ENCODE results near the gene PKNOX1. TPM values are rescaled to one million over a fixed set of nuclear protein-coding genes. Genes with fewer than 3 reads are reported as not detected.
A peak's percentile ranks its signal among the peaks of the same experiment; 100 is the strongest.
"Not testable (repeated sequence)": the region's sequence is repeated elsewhere in the genome, so short reads cannot be mapped to it uniquely, and the experiment has no call there.

The PKNOX1 gene
- total and polyA plus RNA-seq, 9 of the 15 experiments (the other 6 are each of a cell fraction or from before 2014, with no cell fraction given), result 8.8 to 25.9 (median 13.2) TPM

DNA sequence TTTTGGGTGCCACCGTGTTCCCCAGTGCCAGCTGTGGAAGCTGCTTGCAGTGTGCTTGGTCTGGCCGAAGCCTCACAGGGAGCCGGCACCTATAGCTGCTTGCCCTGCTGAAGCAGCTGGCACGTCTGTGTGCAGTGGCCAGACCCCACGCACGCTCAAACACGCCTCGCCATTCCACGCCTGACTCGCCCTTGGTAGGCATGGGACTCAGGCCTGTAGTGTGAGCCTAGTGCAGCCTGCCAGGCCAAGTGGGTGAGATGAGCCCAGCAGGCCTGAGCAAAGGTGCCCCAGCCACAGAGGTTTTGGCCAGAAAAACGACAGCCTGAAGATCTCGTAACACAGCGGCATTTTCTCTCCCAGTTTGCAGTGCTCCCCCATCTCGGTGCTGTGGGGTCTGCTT lies 68.9 kb downstream of the PKNOX1 start:
- intact Hi-C loops (cut with micrococcal nuclease); BruUV-seq (replicated peaks); POLR2A ChIA-PET; DNase-seq (ENCODE audit: extremely low read depth in 1 of 4, low spot score in 3 of 4); CTCF ChIA-PET (ENCODE audit: low intra/inter-chr PET ratio); H3K9me3 ChIP-seq (replicated peaks; ENCODE audit: control insufficient read depth, insufficient read depth, low read depth, low read length); ATAC-seq; H3K79me2 ChIP-seq (ENCODE audit: control insufficient read depth, insufficient read depth, low read length); H3K9ac ChIP-seq (ENCODE audit: insufficient read depth in 1 of 2, low read depth in 2 of 2, low read length in 2 of 2); FAIRE-seq; in situ Hi-C loops (cut with MboI); H4K20me1 ChIP-seq (replicated peaks; ENCODE audit: control insufficient read depth, insufficient read depth, low read length); H3K4me3 ChIP-seq; H3K36me3 ChIP-seq (ENCODE audit: control insufficient read depth, insufficient read depth, low read length); H2AFZ ChIP-seq (ENCODE audit: low read depth, low read length); H3K27me3 ChIP-seq (ENCODE audit: control insufficient read depth in 2 of 2, insufficient read depth in 2 of 2, low read length in 2 of 2); H3K9me1 ChIP-seq (ENCODE audit: control insufficient read depth, insufficient read depth, low read length); H3K4me2 ChIP-seq (ENCODE audit: insufficient read depth, low read length); H3K27ac ChIP-seq (ENCODE audit: extremely low read depth, low read depth, low read length); H3K4me1 ChIP-seq (replicated peaks in 1 of 2; ENCODE audit: control insufficient read depth in 2 of 2, insufficient read depth in 2 of 2, low read length in 2 of 2): not testable (repeated sequence)
- 73% methylated on average over 6 of the region's 14 CpGs for WGBS (ENCODE audit: insufficient coverage, low coverage, missing lambda C conversion rate)
- peak; percentile 47; the same call in 1 of the 2 replicates for TF ChIP-seq POLR2G (IDR thresholded peaks at IDR 0.05; ENCODE audit: low read depth, low read length)

DNA sequence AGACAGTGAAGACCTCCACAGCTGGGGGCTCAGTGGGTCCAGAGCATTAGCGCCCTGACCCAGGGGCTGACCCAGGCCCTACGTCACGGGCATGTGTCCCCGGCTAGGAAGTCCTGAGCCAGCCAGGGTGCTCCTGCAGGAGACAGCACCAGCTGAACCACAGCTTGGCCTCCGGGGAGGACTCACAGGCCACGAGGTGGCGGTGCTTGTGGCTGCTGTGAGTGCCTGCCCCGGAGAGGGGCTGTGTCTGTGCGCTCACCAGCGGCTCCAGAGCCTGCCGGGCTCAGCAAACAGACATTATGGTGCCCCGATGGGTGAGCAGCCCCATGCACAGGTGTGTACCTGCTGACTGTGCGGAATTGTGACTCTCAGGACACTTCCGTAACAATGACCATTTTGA lies 70.2 kb downstream of the PKNOX1 start:
- DNase-seq (ENCODE audit: extremely low read depth in 1 of 4, low spot score in 3 of 4); H3K79me2 ChIP-seq (ENCODE audit: control insufficient read depth, insufficient read depth, low read length); H3K9ac ChIP-seq (ENCODE audit: insufficient read depth in 1 of 2, low read depth in 2 of 2, low read length in 2 of 2); H4K20me1 ChIP-seq (replicated peaks; ENCODE audit: control insufficient read depth, insufficient read depth, low read length); H3K9me3 ChIP-seq (replicated peaks; ENCODE audit: control insufficient read depth, insufficient read depth, low read depth, low read length); H3K9me1 ChIP-seq (ENCODE audit: control insufficient read depth, insufficient read depth, low read length); BruUV-seq (replicated peaks); in situ Hi-C loops (cut with MboI); H3K4me2 ChIP-seq (ENCODE audit: insufficient read depth, low read length); H3K4me3 ChIP-seq; H3K4me1 ChIP-seq (replicated peaks in 1 of 2; ENCODE audit: control insufficient read depth in 2 of 2, insufficient read depth in 2 of 2, low read length in 2 of 2); H3K36me3 ChIP-seq (ENCODE audit: control insufficient read depth, insufficient read depth, low read length); intact Hi-C loops (cut with micrococcal nuclease); H2AFZ ChIP-seq (ENCODE audit: low read depth, low read length); FAIRE-seq; H3K27ac ChIP-seq (ENCODE audit: extremely low read depth, low read depth, low read length); CTCF ChIA-PET (ENCODE audit: low intra/inter-chr PET ratio); H3K27me3 ChIP-seq (ENCODE audit: control insufficient read depth in 2 of 2, insufficient read depth in 2 of 2, low read length in 2 of 2): not testable (repeated sequence)
- TF ChIP-seq, protein P1, sequence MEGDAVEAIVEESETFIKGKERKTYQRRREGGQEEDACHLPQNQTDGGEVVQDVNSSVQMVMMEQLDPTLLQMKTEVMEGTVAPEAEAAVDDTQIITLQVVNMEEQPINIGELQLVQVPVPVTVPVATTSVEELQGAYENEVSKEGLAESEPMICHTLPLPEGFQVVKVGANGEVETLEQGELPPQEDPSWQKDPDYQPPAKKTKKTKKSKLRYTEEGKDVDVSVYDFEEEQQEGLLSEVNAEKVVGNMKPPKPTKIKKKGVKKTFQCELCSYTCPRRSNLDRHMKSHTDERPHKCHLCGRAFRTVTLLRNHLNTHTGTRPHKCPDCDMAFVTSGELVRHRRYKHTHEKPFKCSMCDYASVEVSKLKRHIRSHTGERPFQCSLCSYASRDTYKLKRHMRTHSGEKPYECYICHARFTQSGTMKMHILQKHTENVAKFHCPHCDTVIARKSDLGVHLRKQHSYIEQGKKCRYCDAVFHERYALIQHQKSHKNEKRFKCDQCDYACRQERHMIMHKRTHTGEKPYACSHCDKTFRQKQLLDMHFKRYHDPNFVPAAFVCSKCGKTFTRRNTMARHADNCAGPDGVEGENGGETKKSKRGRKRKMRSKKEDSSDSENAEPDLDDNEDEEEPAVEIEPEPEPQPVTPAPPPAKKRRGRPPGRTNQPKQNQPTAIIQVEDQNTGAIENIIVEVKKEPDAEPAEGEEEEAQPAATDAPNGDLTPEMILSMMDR (IDR thresholded peaks at IDR 0.05 in 2 of 3, conservative IDR thresholded peaks at IDR 0.05 in 1 of 3; ENCODE audit: insufficient read depth in 2 of 3, low read depth in 1 of 3, low read length in 3 of 3), result peak in 2 of 3 experiments; percentile 8 to 19; a peak in 2 of 6 replicates
- TF ChIP-seq RAD21 (CRISPR knock-in tag; conservative IDR thresholded peaks at IDR 0.05 in 1 of 2, IDR thresholded peaks at IDR 0.05 in 1 of 2), result peak in 1 of 2 experiments; percentile 8; a peak in 1 of 4 replicates
- WGBS (ENCODE audit: insufficient coverage, low coverage, missing lambda C conversion rate), result 34% methylated on average over 11 of the region's 14 CpGs
- ATAC-seq, result peak; percentile 79
- POLR2A ChIA-PET, result interaction anchor here (0.5 kb wide), 1 partner anchor 128 kb away, joined by 5 read pairs; no protein-coding TSS in a partner anchor

Measured in K562 (cell line).